ENCODE results near the gene PRKG1.

- no peak for TF ChIP-seq CTCF (IDR thresholded peaks at IDR 0.05; ENCODE audit: low read depth, low read length, missing input control)
- no peak for TF ChIP-seq ATF3 (IDR thresholded peaks at IDR 0.05)
These were observed 858.2 kb downstream of the PRKG1 start for GRCh38 chr10:51932530-51932929.
